Esophagus muscularis mucosa (tissue), 4 donors: ENCODE measurements around the gene PPM1K. TPM values are rescaled to one million over a fixed set of nuclear protein-coding genes. Genes with fewer than 3 reads are reported as not detected.

Source experiments
- DNase-seq: peaks from one replicate; pipeline ENCODE4 v3.0.0-alpha.2; 2017; ENCODE audit errors: extremely low spot score
- H3K27ac ChIP-seq, 4 donors: fragments of 200-600 bp; sonication (generic); replicated peaks in 1 of 4; 1 replicate in 3 of 4; 2 replicates in 1 of 4; pipeline ENCODE4 v1.5.1; 2016 to 2019; ENCODE audit warnings: mild to moderate bottlenecking in 1 of 4
- H3K27me3 ChIP-seq, 4 donors: fragments of 200-600 bp; sonication (generic); one replicate each; pipeline versions ENCODE4 v1.5.1 to v1.6.0; 2016 to 2019
- H3K36me3 ChIP-seq, 4 donors: fragments of 200-600 bp; sonication (generic); one replicate each; pipeline ENCODE4 v1.5.1; 2016 to 2019
- H3K4me1 ChIP-seq, 4 donors: fragments of 200-600 bp; sonication (generic); one replicate each; pipeline ENCODE4 v1.5.1; 2016 to 2019
- H3K4me3 ChIP-seq, 4 donors: fragments of 200-600 bp; sonication (generic); 1 replicate in 2 of 4; 2 replicates in 2 of 4; pipeline ENCODE4 v1.5.1; 2016 to 2019; ENCODE audit warnings: mild to moderate bottlenecking in 4 of 4, moderate library complexity in 1 of 4
- H3K9me3 ChIP-seq, 4 donors: fragments of 200-600 bp; sonication (generic); 1 replicate in 3 of 4; 2 replicates in 1 of 4; pipeline ENCODE4 v1.5.1; 2016 to 2019
- EP300 ChIP-seq: sonication (generic); formaldehyde crosslinking; IDR thresholded peaks from one replicate; pipeline ENCODE4 v1.6.1; 2017; ENCODE audit warnings: antibody characterized with exemption
- POLR2A ChIP-seq: fragments of 450-650 bp; IDR thresholded peaks from one replicate; pipeline ENCODE4 v1.6.1; 2017; ENCODE audit warnings: antibody characterized with exemption, moderate library complexity, mild to moderate bottlenecking, low read depth
- POLR2AphosphoS5 ChIP-seq, 2 donors: sonication (generic); formaldehyde crosslinking; IDR thresholded peaks; one replicate each; pipeline ENCODE4 v1.6.1; 2017; ENCODE audit warnings: antibody characterized with exemption in 2 of 2
- WGBS: methylation state at CpG from one replicate; pipeline ENCODE4 v1.1.5; 2018; 5-methylcytosine and 5-hydroxymethylcytosine counted together
- intact Hi-C: fragments of 100-400 bp; cut with DNase I; formaldehyde crosslinking; loops from one replicate; pipeline ENCODE4 v1.15.1; 2023
- total RNA-seq, 4 donors: library from RNA; depleted of rRNA; stranded (reverse); fragments of >200 nt; gene quantifications; one replicate each; pipeline versions ENCODE4 v1.1.0 to v1.2.1, GENCODE V29; 2016
- TF ChIP-seq, protein P1 (sequence below), 3 experiments: fragments of 200-600 bp in 2 of 3; fragments of 450-650 bp in 1 of 3; sonication (generic) in 2 of 3; IDR thresholded peaks; one replicate each; pipeline ENCODE4 v1.5.1; 2017 to 2019; ENCODE audit warnings: antibody characterized with exemption in 3 of 3, mild to moderate bottlenecking in 2 of 3, moderate library complexity in 1 of 3

PPM1K gene
- total RNA-seq, 4 donors from 2014 or later, result 35.7 to 54.2 (median 38.3) TPM

DNA sequence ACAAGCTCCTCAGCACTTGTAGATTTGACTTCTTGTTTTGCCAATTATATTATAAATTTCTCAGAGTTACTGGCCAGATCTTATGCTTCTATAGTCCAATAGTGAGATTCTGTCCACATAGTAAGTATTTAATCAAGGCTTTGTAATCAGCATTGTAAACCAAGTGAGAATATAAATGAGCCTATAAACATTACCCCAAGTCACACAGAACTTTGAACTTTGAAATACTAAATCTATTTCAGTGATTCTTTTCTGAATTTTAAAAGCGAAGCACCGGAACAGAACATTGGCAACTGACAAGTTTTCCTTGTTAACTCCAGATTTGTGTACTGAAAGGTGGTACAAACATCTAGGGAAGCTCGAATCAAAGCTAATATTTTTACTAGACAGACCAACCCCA is 37.2 kb downstream of the PPM1K start:
- no peaks in the 10 kb centered on the region for H3K27me3 ChIP-seq
- TF ChIP-seq EP300 (no peak), POLR2A (no peak), POLR2AphosphoS5 (IDR thresholded peaks at IDR 0.05) (no peak)
- TF ChIP-seq, protein P1, sequence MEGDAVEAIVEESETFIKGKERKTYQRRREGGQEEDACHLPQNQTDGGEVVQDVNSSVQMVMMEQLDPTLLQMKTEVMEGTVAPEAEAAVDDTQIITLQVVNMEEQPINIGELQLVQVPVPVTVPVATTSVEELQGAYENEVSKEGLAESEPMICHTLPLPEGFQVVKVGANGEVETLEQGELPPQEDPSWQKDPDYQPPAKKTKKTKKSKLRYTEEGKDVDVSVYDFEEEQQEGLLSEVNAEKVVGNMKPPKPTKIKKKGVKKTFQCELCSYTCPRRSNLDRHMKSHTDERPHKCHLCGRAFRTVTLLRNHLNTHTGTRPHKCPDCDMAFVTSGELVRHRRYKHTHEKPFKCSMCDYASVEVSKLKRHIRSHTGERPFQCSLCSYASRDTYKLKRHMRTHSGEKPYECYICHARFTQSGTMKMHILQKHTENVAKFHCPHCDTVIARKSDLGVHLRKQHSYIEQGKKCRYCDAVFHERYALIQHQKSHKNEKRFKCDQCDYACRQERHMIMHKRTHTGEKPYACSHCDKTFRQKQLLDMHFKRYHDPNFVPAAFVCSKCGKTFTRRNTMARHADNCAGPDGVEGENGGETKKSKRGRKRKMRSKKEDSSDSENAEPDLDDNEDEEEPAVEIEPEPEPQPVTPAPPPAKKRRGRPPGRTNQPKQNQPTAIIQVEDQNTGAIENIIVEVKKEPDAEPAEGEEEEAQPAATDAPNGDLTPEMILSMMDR (IDR thresholded peaks at IDR 0.05), result no peak

DNA sequence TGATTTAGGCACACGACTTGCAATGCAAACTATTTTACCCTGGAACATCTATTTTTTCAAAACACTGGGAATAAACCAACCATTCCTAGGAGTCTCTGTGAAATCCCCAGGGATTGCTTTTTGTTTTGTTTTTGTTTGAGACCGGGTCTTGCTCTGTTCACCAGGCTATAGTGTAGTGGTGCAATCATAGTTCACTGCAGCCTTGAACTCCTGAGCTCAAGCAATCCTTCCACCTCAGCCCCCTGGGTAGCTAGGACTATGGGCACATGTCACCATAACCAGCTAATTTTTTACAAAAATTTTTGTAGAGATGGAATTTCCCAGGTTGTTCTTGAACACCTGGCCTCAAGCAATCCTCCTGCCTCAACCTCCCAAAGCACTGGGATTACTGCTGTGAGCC is 37.8 kb downstream of the PPM1K start:
- WGBS, result 74% methylated on average over 2 of the region's 2 CpGs
- Histone ChIP-seq H3K36me3 (no peaks in the 10 kb centered on the region), H3K27ac (no peak overlapping the region), H3K9me3 (no peaks in the 10 kb centered on the region), H3K4me1 (no peaks in the 10 kb centered on the region), H3K4me3 (no peak overlapping the region), H3K27me3 (no peaks in the 10 kb centered on the region)
- TF ChIP-seq EP300 (no peak), POLR2AphosphoS5 (IDR thresholded peaks at IDR 0.05) (no peak), POLR2A (no peak)
- TF ChIP-seq, protein P1 (IDR thresholded peaks at IDR 0.05), result no peak
- no peak for DNase-seq
- intact Hi-C loops, result no loop called here

More for the DNA sequence above, 37.2 kb downstream of the PPM1K start:
- no peaks in the 10 kb centered on the region for H3K4me1 ChIP-seq
- no peaks in the 10 kb centered on the region for H3K9me3 ChIP-seq
- no peak for DNase-seq
- no peaks in the 10 kb centered on the region for H3K36me3 ChIP-seq
- H3K27ac ChIP-seq, result no peak overlapping the region
- intact Hi-C loops, result no loop called here
- no peak overlapping the region for H3K4me3 ChIP-seq
- WGBS, result 92% methylated on average over 3 of the region's 3 CpGs

DNA sequence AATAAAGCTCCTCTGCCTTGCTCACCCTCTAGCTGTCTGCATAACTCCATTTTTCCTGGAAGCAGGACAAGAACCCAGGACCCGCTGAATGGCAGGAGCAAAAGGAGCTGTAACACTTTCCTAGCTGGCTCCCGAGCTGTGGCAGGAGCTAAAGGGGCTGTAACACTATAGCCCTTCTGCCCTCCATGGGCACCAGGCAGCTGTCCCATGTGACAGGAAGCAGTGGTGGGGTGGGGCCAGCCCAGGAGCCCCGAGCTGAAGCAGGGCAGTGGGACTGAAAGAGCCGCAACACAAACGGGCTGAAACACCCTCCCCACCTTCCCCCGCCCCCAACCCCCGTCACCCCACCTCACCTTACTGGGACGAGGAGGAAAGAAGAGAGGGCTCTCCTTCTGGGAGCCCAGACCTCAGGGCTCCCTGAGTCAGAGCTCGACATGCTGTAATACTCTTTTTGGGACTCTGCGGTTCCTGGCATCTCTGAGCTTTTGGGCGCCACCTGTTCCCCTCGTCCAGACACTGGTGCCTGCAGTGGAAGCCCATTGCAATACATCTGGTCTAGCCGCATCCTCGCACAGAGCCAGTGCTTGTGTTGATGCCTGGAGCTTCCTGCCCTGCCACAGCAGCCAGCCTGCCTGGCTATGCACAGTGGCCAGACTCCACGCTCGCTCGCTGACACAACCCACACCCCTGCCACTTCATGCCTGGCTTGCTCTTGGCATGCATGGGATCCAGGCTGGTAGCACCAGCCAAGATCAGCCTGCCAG is 39.4 kb downstream of the PPM1K start:
- 76% methylated on average over 9 of the region's 17 CpGs for WGBS
- H3K4me3 ChIP-seq, result no peak overlapping the region
- no peaks in the 10 kb centered on the region for H3K27me3 ChIP-seq
- intact Hi-C loops, result no loop called here
- H3K4me1 ChIP-seq, result no peaks in the 10 kb centered on the region
- H3K27ac ChIP-seq, result no peak overlapping the region
- no peaks in the 10 kb centered on the region for H3K9me3 ChIP-seq
- TF ChIP-seq POLR2A (no peak), POLR2AphosphoS5 (IDR thresholded peaks at IDR 0.05) (no peak), EP300 (no peak)
- TF ChIP-seq, protein P1 (IDR thresholded peaks at IDR 0.05), result no peak
- DNase-seq, result no peak
- H3K36me3 ChIP-seq, result no peaks in the 10 kb centered on the region

DNA sequence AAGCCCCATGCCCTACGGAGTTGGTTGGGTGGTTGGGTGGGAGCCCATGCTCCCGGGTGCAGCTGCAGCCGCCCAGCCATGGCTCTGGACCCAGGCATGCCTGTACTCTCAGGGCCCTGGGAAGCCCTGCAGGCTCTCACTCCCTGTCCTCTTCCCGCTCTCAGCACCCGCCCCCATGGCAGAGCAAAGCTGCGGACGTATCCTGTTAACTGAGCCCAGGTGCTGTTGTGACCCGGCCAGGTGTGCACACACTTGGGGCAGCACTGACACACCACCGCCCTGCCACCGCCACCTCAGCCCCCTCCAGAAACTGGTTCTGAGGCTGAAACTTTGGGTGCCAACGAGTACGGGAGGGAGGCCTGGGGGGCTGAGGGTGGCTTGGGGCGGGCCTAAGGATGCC is 40.3 kb downstream of the PPM1K start:
- TF ChIP-seq POLR2A (no peak), EP300 (no peak), POLR2AphosphoS5 (IDR thresholded peaks at IDR 0.05) (no peak)
- TF ChIP-seq, protein P1 (IDR thresholded peaks at IDR 0.05), result no peak
- intact Hi-C loops, result no loop called here
- no peaks in the 10 kb centered on the region for H3K27me3 ChIP-seq
- no peaks in the 10 kb centered on the region for H3K36me3 ChIP-seq
- no peaks in the 10 kb centered on the region for H3K9me3 ChIP-seq
- H3K27ac ChIP-seq, result no peak overlapping the region
- peak; percentile 10 for DNase-seq
- 93% methylated on average over 5 of the region's 13 CpGs for WGBS
- no peaks in the 10 kb centered on the region for H3K4me1 ChIP-seq
- no peak overlapping the region for H3K4me3 ChIP-seq
